Fibroblast of lung (primary cell): ENCODE data around the gene PFKFB3. TPM values are rescaled to one million over a fixed set of nuclear protein-coding genes. Genes with fewer than 3 reads are reported as not detected.

Source experiments
- DNase-seq, 2 donors: peaks; one replicate each; pipeline versions ENCODE4 v3.0.0 to v3.0.0-alpha.2; 2010; ENCODE audit warnings: low read depth in 2 of 2
- H2AFZ ChIP-seq: 2 replicates; pipeline ENCODE4 v1.5.1; 2012; ENCODE audit warnings: low read length, control low read depth, inconsistent platforms
- H3K27ac ChIP-seq: 2 replicates; pipeline ENCODE4 v1.5.1; 2011; ENCODE audit warnings: low read length, control low read depth; ENCODE audit not compliant: insufficient read depth
- H3K27me3 ChIP-seq: 2 replicates; pipeline ENCODE4 v1.5.1; 2011; ENCODE audit warnings: mild to moderate bottlenecking, low read length; ENCODE audit not compliant: control insufficient read depth, insufficient read depth
- H3K36me3 ChIP-seq: 2 replicates; pipeline ENCODE4 v1.5.1; 2011; ENCODE audit warnings: low read length; ENCODE audit not compliant: control insufficient read depth, insufficient read depth
- H3K4me1 ChIP-seq: 2 replicates; pipeline ENCODE4 v1.5.1; 2011; ENCODE audit warnings: low read length; ENCODE audit not compliant: control insufficient read depth, insufficient read depth; ENCODE audit errors: extremely low read depth
- H3K4me2 ChIP-seq: 2 replicates; pipeline ENCODE4 v1.5.1; 2011; ENCODE audit warnings: low read length, control low read depth; ENCODE audit not compliant: insufficient read depth; ENCODE audit errors: extremely low read depth
- H3K4me3 ChIP-seq, 4 experiments: fragments of 200-600 bp in 1 of 4; sonication (generic) in 1 of 4; replicated peaks in 1 of 4; 2 replicates each; pipeline ENCODE4 v1.5.1; 2011 to 2016; ENCODE audit warnings: low read length in 4 of 4, low read depth in 3 of 4, mild to moderate bottlenecking in 3 of 4, control low read depth in 2 of 4, inconsistent platforms in 1 of 4, mixed read lengths in 1 of 4; ENCODE audit not compliant: insufficient read depth in 1 of 4; ENCODE audit errors: control extremely low read depth in 1 of 4
- H3K79me2 ChIP-seq: 2 replicates; pipeline ENCODE4 v1.5.1; 2012; ENCODE audit warnings: mild to moderate bottlenecking, low read length, inconsistent platforms; ENCODE audit not compliant: control insufficient read depth, insufficient read depth
- H3K9ac ChIP-seq: 2 replicates; pipeline ENCODE4 v1.5.1; 2011; ENCODE audit warnings: mild to moderate bottlenecking, low read length, control low read depth; ENCODE audit not compliant: insufficient read depth
- H3K9me3 ChIP-seq: 2 replicates; pipeline ENCODE4 v1.5.1; 2012; ENCODE audit warnings: low read depth, low read length; ENCODE audit not compliant: control insufficient read depth, insufficient read depth
- H4K20me1 ChIP-seq: 2 replicates; pipeline ENCODE4 v1.5.1; 2011; ENCODE audit warnings: low read length; ENCODE audit not compliant: control insufficient read depth, insufficient read depth; ENCODE audit errors: extremely low read depth
- EZH2 ChIP-seq: IDR thresholded peaks from 2 replicates; pipeline ENCODE4 v1.5.1; 2012; ENCODE audit warnings: low read length, control low read depth, mild to moderate bottlenecking; ENCODE audit errors: missing control alignments
- polyA plus RNA-seq, 2 donors: library from polyadenylated mRNA; depleted of rRNA in 1 of 2; stranded (reverse) in 1 of 2; unstranded in 1 of 2; fragments of >200 nt; gene quantifications; 2 replicates each; pipeline ENCODE4 v1.2.1, GENCODE V29; 2011 to 2012; ENCODE audit warnings: missing spikeins in 1 of 2
- total RNA-seq: library from RNA; depleted of rRNA; stranded (reverse); fragments of >200 nt; gene quantifications from 2 replicates; pipeline ENCODE4 v1.2.1, GENCODE V29; 2014
- TF ChIP-seq, protein P1 (sequence below), 2 donors: IDR thresholded peaks in 1 of 2; conservative IDR thresholded peaks in 1 of 2; 1 replicate in 1 of 2; 2 replicates in 1 of 2; pipeline ENCODE4 v1.5.1; 2011 to 2012; ENCODE audit warnings: low read length in 2 of 2, control low read depth in 1 of 2, inconsistent platforms in 1 of 2, low read depth in 1 of 2, mild to moderate bottlenecking in 1 of 2

PFKFB3 gene
- total and polyA plus RNA-seq, 2 donors (not counting 1 experiment from before 2014, with no cell fraction given): 14.2 to 25.8 TPM

DNA sequence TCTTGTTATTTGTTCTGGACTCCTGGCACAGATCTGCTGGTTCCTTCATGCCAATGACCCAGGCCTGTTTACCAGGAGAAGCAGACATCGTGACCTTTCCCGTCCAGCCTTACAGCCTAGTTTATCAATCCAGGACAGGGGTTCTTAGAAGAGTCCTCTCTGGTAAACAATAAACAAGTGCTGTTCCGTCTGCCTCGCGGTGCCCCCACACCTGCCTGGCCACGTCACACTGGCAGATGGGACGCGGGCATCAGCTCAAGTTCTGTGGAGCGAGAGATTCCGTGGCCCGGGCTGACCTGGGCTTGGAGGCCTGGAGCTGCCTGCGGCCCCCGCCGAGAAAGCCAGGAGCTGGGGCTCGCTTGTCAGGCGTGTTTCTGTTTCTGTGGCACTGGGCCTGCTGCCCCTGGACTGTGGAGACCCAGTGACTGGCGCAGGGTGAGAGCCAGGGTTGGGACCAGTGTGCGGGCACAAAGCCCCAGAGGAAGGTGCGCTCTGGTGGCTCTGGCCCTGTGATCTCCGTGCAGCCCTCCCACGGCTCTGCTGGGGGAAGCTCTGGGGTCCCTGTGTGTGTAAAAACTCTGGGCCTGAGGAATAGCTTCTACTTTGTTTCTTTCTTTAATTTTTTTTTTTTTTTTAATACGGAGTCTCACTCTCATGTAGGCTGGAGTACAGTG is 28.4 kb upstream of the PFKFB3 start:
- Histone ChIP-seq H3K4me1 (peaks cover 13% of the 10 kb centered on the region), H3K4me3 (no peak overlapping the region), H3K9me3 (no peaks in the 10 kb centered on the region), H3K27me3 (no peaks in the 10 kb centered on the region), H3K9ac (no peak overlapping the region), H3K27ac (no peak overlapping the region), H3K36me3 (peaks cover 5% of the 10 kb centered on the region), H3K79me2 (peaks cover 39% of the 10 kb centered on the region), H4K20me1 (no peaks in the 10 kb centered on the region), H3K4me2 (no peak overlapping the region), H2AFZ (no peak overlapping the region)
- TF ChIP-seq EZH2: no peak
- TF ChIP-seq, protein P1, sequence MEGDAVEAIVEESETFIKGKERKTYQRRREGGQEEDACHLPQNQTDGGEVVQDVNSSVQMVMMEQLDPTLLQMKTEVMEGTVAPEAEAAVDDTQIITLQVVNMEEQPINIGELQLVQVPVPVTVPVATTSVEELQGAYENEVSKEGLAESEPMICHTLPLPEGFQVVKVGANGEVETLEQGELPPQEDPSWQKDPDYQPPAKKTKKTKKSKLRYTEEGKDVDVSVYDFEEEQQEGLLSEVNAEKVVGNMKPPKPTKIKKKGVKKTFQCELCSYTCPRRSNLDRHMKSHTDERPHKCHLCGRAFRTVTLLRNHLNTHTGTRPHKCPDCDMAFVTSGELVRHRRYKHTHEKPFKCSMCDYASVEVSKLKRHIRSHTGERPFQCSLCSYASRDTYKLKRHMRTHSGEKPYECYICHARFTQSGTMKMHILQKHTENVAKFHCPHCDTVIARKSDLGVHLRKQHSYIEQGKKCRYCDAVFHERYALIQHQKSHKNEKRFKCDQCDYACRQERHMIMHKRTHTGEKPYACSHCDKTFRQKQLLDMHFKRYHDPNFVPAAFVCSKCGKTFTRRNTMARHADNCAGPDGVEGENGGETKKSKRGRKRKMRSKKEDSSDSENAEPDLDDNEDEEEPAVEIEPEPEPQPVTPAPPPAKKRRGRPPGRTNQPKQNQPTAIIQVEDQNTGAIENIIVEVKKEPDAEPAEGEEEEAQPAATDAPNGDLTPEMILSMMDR (conservative IDR thresholded peaks at IDR 0.05 in 1 of 2, IDR thresholded peaks at IDR 0.05 in 1 of 2; ENCODE audit: low read depth in 1 of 2, low read length in 2 of 2): no peak
- DNase-seq: no peak

DNA sequence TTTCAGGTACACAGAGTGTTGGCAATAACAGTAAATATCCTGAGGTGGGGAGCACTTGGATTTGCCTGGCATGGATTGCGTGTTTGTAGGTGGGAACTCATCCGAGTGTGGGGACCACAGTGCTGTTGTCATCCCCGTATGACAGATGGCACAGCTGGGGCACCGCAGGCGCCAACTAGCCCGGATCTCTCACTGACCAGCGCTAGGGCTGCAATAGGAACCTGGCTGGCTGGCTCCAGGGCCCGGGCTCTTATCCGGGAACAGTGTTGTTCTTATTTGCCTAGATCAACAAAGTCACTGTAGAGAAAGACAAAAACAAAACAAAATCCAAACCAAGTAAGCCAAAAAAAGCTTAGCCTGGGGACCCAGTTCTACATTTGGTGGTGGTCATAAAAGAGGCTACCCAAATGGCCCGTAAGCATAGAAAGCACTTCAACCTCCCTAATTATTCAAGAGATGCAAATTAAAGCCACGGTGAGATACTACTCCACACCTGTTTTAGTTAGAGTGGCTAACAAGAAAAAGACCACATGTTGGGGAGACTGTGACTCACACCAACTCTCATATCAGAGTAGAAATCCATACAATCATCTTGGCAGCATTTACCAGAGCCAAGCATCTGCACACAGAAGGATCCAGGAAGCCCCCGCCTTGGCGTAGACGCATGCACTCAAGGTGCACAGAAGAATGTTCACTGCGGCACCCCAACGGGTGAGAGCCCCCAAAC is 27.2 kb upstream of the PFKFB3 start:
- Histone ChIP-seq H3K27ac (no peak overlapping the region), H4K20me1 (no peaks in the 10 kb centered on the region), H3K9ac (no peak overlapping the region), H3K9me3 (no peaks in the 10 kb centered on the region), H2AFZ (no peak overlapping the region), H3K79me2 (peaks cover 30% of the 10 kb centered on the region), H3K27me3 (no peaks in the 10 kb centered on the region), H3K4me1 (peaks cover 11% of the 10 kb centered on the region), H3K36me3 (peaks cover 5% of the 10 kb centered on the region), H3K4me3 (no peak overlapping the region), H3K4me2 (no peak overlapping the region)
- TF ChIP-seq, protein P1 (conservative IDR thresholded peaks at IDR 0.05 in 1 of 2, IDR thresholded peaks at IDR 0.05 in 1 of 2; ENCODE audit: low read depth in 1 of 2, low read length in 2 of 2): no peak
- no peak for TF ChIP-seq EZH2
- no peak for DNase-seq

DNA sequence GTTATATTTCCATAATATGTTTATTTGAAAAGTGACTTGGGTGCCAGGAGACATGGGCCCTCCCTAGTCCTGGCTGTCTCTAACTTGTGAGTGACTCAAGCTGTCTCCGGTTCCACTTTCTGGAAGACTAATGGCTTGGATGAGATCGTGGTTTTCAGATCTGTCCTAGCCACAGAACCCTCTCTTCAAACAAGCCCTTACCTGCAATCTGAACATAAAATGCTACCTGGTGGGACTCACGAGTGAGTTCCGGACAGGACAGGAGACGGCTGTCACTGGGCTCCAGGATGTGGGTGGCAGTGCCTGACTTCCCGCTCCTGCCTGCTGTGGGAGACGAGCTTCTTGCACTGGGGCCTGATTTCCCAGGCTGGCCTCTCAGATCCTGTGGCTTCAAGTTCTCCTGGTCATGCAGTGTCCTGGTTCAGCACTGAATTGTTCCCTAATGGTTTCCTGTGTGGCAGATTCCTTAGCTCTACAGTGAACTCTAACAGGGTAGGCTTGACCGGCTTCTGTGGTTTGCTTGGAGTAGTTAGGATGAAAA is 26.0 kb upstream of the PFKFB3 start:
- H4K20me1 ChIP-seq: no peaks in the 10 kb centered on the region
- H3K27me3 ChIP-seq: no peaks in the 10 kb centered on the region
- H3K36me3 ChIP-seq: peaks cover 5% of the 10 kb centered on the region
- TF ChIP-seq EZH2: no peak
- TF ChIP-seq, protein P1 (conservative IDR thresholded peaks at IDR 0.05 in 1 of 2, IDR thresholded peaks at IDR 0.05 in 1 of 2; ENCODE audit: low read depth in 1 of 2, low read length in 2 of 2): no peak
- no peaks in the 10 kb centered on the region for H3K9me3 ChIP-seq
- no peak overlapping the region for H3K4me3 ChIP-seq
- peaks cover 10% of the 10 kb centered on the region for H3K4me1 ChIP-seq
- H3K27ac ChIP-seq: no peak overlapping the region
- H3K4me2 ChIP-seq: no peak overlapping the region
- DNase-seq: peak in 1 of 2 donors; percentile 45
- H3K9ac ChIP-seq: no peak overlapping the region
- H2AFZ ChIP-seq: no peak overlapping the region
- H3K79me2 ChIP-seq: peaks cover 29% of the 10 kb centered on the region
